Activated CD4-positive, alpha-beta T cell treated with anti-CD3 and anti-CD28 coated beads for 36 hours (primary cell): ENCODE data around the gene PPBP. TPM values are rescaled to one million over a fixed set of nuclear protein-coding genes. Genes with fewer than 3 reads are reported as not detected.
"Not testable (repeated sequence)": the region's sequence is repeated elsewhere in the genome, so short reads cannot be mapped to it uniquely, and the experiment has no call there.

Source experiments
- ATAC-seq: fragments of 200-7000 bp; cut with Tn5 transposase; one replicate; pipeline ENCODE4 v1.10.0; 2021; ENCODE audit warnings: mild to moderate bottlenecking, moderate library complexity
- CTCF ChIA-PET: fragments of 350-600 bp; sonication (Branson Sonifier 250); formaldehyde crosslinking; loops from one replicate; lab custom pipeline; 2021; ENCODE audit warnings: antibody characterized with exemption; lab: Charles Lee
- POLR2A ChIA-PET: fragments of 350-600 bp; sonication (Branson Sonifier 250); formaldehyde crosslinking; loops from one replicate; lab custom pipeline; 2021; ENCODE audit warnings: antibody characterized with exemption, inconsistent platforms; lab: Charles Lee
- DNase-seq: peaks from one replicate; pipeline ENCODE4 v3.0.0-alpha.2; 2020
- H3K27ac Mint-ChIP-seq: one replicate; pipeline ENCODE4 v1.8.0; 2021; ENCODE audit warnings: mixed read lengths
- H3K27me3 Mint-ChIP-seq: one replicate; pipeline ENCODE4 v1.8.0; 2021; ENCODE audit warnings: mixed read lengths
- H3K36me3 Mint-ChIP-seq: one replicate; pipeline ENCODE4 v1.8.0; 2021; ENCODE audit warnings: low read depth, mixed read lengths
- H3K4me1 Mint-ChIP-seq: one replicate; pipeline ENCODE4 v1.8.0; 2021; ENCODE audit warnings: mixed read lengths
- H3K4me3 Mint-ChIP-seq: one replicate; pipeline ENCODE4 v1.8.0; 2021; ENCODE audit warnings: mild to moderate bottlenecking, moderate library complexity, mixed read lengths
- H3K9me3 Mint-ChIP-seq: one replicate; pipeline ENCODE4 v1.8.0; 2021; ENCODE audit warnings: low read depth, mixed read lengths
- intact Hi-C, 2 experiments: fragments of 100-400 bp; cut with DNase I in 1 of 2; cut with micrococcal nuclease in 1 of 2; formaldehyde crosslinking; loops; one replicate each; pipeline versions ENCODE4 v1.14.2 to v1.15.1; 2022 to 2024; cut with DNase I, micrococcal nuclease
- total RNA-seq, 2 experiments: library from RNA; stranded (reverse); gene quantifications; one replicate each; pipeline ENCODE4 v1.2.3, GENCODE V29; 2021

PPBP gene
- total RNA-seq, 2 experiments from 2014 or later, result not detected

GRCh38 chr4:73992050-73992449 lies 4.1 kb upstream of the PPBP start:
- Mint-ChIP-seq H3K4me3 (no peak overlapping the region), H3K27me3 (peaks cover 6% of the 10 kb centered on the region), H3K9me3 (no peaks in the 10 kb centered on the region), H3K36me3 (no peaks in the 10 kb centered on the region), H3K4me1 (no peaks in the 10 kb centered on the region), H3K27ac (no peak overlapping the region)
- CTCF ChIA-PET, result no interaction called here
- no peak for DNase-seq
- POLR2A ChIA-PET, result no interaction called here
- ATAC-seq, result no peak
- intact Hi-C loops, result no loop called here

- Mint-ChIP-seq H3K4me1 (no peaks in the 10 kb centered on the region), H3K27me3 (peaks cover 6% of the 10 kb centered on the region), H3K36me3 (no peaks in the 10 kb centered on the region), H3K27ac (no peak overlapping the region), H3K9me3 (no peaks in the 10 kb centered on the region), H3K4me3 (no peak overlapping the region)
- ATAC-seq (no peak), DNase-seq (no peak)
- CTCF ChIA-PET, result no interaction called here
- POLR2A ChIA-PET, result no interaction called here
- intact Hi-C loops, result no loop called here
These were observed 3.7 kb upstream of the PPBP start for GRCh38 chr4:73991742-73992000.

GRCh38 chr4:73990988-73991741 lies 3.2 kb upstream of the PPBP start:
- peaks cover 6% of the 10 kb centered on the region for H3K27me3 Mint-ChIP-seq
- no peak for DNase-seq
- H3K36me3 Mint-ChIP-seq, result no peaks in the 10 kb centered on the region
- no peaks in the 10 kb centered on the region for H3K9me3 Mint-ChIP-seq
- no peak overlapping the region for H3K4me3 Mint-ChIP-seq
- ChIA-PET POLR2A (no interaction called here), CTCF (no interaction called here)
- ATAC-seq, result no peak
- no peaks in the 10 kb centered on the region for H3K4me1 Mint-ChIP-seq
- H3K27ac Mint-ChIP-seq, result no peak overlapping the region
- intact Hi-C loops, result no loop called here

- CTCF ChIA-PET, result interaction anchor here (0.7 to 1.0 kb wide), 2 partner anchors 27 to 47 kb away, joined by 3 read pairs; no protein-coding TSS in a partner anchor
- DNase-seq (no peak), ATAC-seq (no peak)
- Mint-ChIP-seq H3K4me3 (no peak overlapping the region), H3K36me3 (no peaks in the 10 kb centered on the region), H3K27me3 (peaks cover 6% of the 10 kb centered on the region), H3K4me1 (no peaks in the 10 kb centered on the region), H3K9me3 (no peaks in the 10 kb centered on the region), H3K27ac (no peak overlapping the region)
- intact Hi-C loops, result no loop called here
- POLR2A ChIA-PET, result no interaction called here
These were observed 1.9 kb upstream of the PPBP start for GRCh38 chr4:73989928-73990327.

GRCh38 chr4:73989031-73989430 lies 1.0 kb upstream of the PPBP start:
- POLR2A ChIA-PET, result no interaction called here

GRCh38 chr4:73985528-73985852 lies 2.5 kb downstream of the PPBP start:
- CTCF ChIA-PET, result no interaction called here
- no peak overlapping the region for H3K4me3 Mint-ChIP-seq
- intact Hi-C loops, result no loop called here

More at GRCh38 chr4:73989031-73989430, 1.0 kb upstream of the PPBP start:
- Mint-ChIP-seq H3K4me3 (no peak overlapping the region), H3K4me1 (no peaks in the 10 kb centered on the region), H3K9me3 (no peaks in the 10 kb centered on the region), H3K36me3 (no peaks in the 10 kb centered on the region), H3K27ac (no peak overlapping the region), H3K27me3 (peaks cover 4% of the 10 kb centered on the region)
- CTCF ChIA-PET, result no interaction called here
- ATAC-seq (no peak), DNase-seq (no peak)
- intact Hi-C loops, result no loop called here

GRCh38 chr4:73984736-73985527 lies 3.1 kb downstream of the PPBP start:
- intact Hi-C loops, result no loop called here
- DNase-seq, result no peak
- Mint-ChIP-seq H3K36me3 (no peaks in the 10 kb centered on the region), H3K9me3 (no peaks in the 10 kb centered on the region), H3K4me3 (no peak overlapping the region), H3K27me3 (peaks cover 9% of the 10 kb centered on the region), H3K4me1 (no peaks in the 10 kb centered on the region), H3K27ac (no peak overlapping the region)
- ChIA-PET CTCF (no interaction called here), POLR2A (no interaction called here)
- ATAC-seq, result no peak

More at GRCh38 chr4:73985528-73985852, 2.5 kb downstream of the PPBP start:
- ATAC-seq (no peak), DNase-seq (no peak)
- H3K27me3 Mint-ChIP-seq, result peaks cover 8% of the 10 kb centered on the region
- POLR2A ChIA-PET, result no interaction called here
- H3K9me3 Mint-ChIP-seq, result no peaks in the 10 kb centered on the region
- H3K4me1 Mint-ChIP-seq, result no peaks in the 10 kb centered on the region
- H3K27ac Mint-ChIP-seq, result no peak overlapping the region
- no peaks in the 10 kb centered on the region for H3K36me3 Mint-ChIP-seq

- H3K27me3 Mint-ChIP-seq, result peaks cover 11% of the 10 kb centered on the region
- POLR2A ChIA-PET, result interaction anchor here (0.6 kb wide), 1 partner anchor 10 kb away, joined by 3 read pairs; no protein-coding TSS in a partner anchor
- H3K9me3 Mint-ChIP-seq, H3K4me1 Mint-ChIP-seq, CTCF ChIA-PET, intact Hi-C loops, DNase-seq, H3K27ac Mint-ChIP-seq, ATAC-seq, H3K4me3 Mint-ChIP-seq, H3K36me3 Mint-ChIP-seq: not testable (repeated sequence)
These were observed 6.8 kb downstream of the PPBP start for GRCh38 chr4:73981175-73981574.

GRCh38 chr4:73979407-73979957 lies 8.5 kb downstream of the PPBP start:
- no peak for ATAC-seq
- H3K4me1 Mint-ChIP-seq, result no peaks in the 10 kb centered on the region
- no peak overlapping the region for H3K4me3 Mint-ChIP-seq
- no peak overlapping the region for H3K27ac Mint-ChIP-seq
- intact Hi-C loops, result no loop called here
- CTCF ChIA-PET, result no interaction called here
- peaks cover 11% of the 10 kb centered on the region for H3K27me3 Mint-ChIP-seq
- peaks cover 6% of the 10 kb centered on the region for H3K9me3 Mint-ChIP-seq
- H3K36me3 Mint-ChIP-seq, result no peaks in the 10 kb centered on the region
- no peak for DNase-seq
- POLR2A ChIA-PET, result interaction anchor here (0.6 kb wide), 1 partner anchor 210 kb away, joined by 5 read pairs; no protein-coding TSS in a partner anchor

GRCh38 chr4:73978886-73979285 lies 9.1 kb downstream of the PPBP start:
- Mint-ChIP-seq H3K27me3 (peaks cover 11% of the 10 kb centered on the region), H3K27ac (no peak overlapping the region), H3K4me1 (no peaks in the 10 kb centered on the region), H3K4me3 (no peak overlapping the region), H3K36me3 (no peaks in the 10 kb centered on the region), H3K9me3 (peaks cover 6% of the 10 kb centered on the region)
- POLR2A ChIA-PET, result no interaction called here
- intact Hi-C loops, result no loop called here
- ATAC-seq (no peak), DNase-seq (no peak)
- CTCF ChIA-PET, result no interaction called here

- peaks cover 6% of the 10 kb centered on the region for H3K27me3 Mint-ChIP-seq
- ATAC-seq (no peak), DNase-seq (no peak)
- no peak overlapping the region for H3K4me3 Mint-ChIP-seq
- no peaks in the 10 kb centered on the region for H3K4me1 Mint-ChIP-seq
- H3K36me3 Mint-ChIP-seq, result no peaks in the 10 kb centered on the region
- intact Hi-C loops, result no loop called here
- peaks cover 8% of the 10 kb centered on the region for H3K9me3 Mint-ChIP-seq
- H3K27ac Mint-ChIP-seq, result no peak overlapping the region
- POLR2A ChIA-PET, result no interaction called here
- CTCF ChIA-PET, result no interaction called here
These were observed 11.3 kb downstream of the PPBP start for GRCh38 chr4:73976716-73977115.

GRCh38 chr4:73976217-73976616 lies 11.8 kb downstream of the PPBP start:
- H3K36me3 Mint-ChIP-seq, result no peaks in the 10 kb centered on the region
- DNase-seq, result no peak
- H3K27me3 Mint-ChIP-seq, result peaks cover 6% of the 10 kb centered on the region
- ChIA-PET POLR2A (no interaction called here), CTCF (no interaction called here)
- H3K4me1 Mint-ChIP-seq, result no peaks in the 10 kb centered on the region
- ATAC-seq, result no peak
- intact Hi-C loops, result no loop called here
- no peak overlapping the region for H3K27ac Mint-ChIP-seq
- H3K4me3 Mint-ChIP-seq, result no peak overlapping the region
- H3K9me3 Mint-ChIP-seq, result peaks cover 8% of the 10 kb centered on the region
